ENCODE measurements around the gene EIF4B. TPM values are rescaled to one million over a fixed set of nuclear protein-coding genes. Genes with fewer than 3 reads are reported as not detected.

Gene EIF4B, protein sequence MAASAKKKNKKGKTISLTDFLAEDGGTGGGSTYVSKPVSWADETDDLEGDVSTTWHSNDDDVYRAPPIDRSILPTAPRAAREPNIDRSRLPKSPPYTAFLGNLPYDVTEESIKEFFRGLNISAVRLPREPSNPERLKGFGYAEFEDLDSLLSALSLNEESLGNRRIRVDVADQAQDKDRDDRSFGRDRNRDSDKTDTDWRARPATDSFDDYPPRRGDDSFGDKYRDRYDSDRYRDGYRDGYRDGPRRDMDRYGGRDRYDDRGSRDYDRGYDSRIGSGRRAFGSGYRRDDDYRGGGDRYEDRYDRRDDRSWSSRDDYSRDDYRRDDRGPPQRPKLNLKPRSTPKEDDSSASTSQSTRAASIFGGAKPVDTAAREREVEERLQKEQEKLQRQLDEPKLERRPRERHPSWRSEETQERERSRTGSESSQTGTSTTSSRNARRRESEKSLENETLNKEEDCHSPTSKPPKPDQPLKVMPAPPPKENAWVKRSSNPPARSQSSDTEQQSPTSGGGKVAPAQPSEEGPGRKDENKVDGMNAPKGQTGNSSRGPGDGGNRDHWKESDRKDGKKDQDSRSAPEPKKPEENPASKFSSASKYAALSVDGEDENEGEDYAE
- 100 to 1,000 TPM; 264 to 382 TPM for total RNA-seq

DNA sequence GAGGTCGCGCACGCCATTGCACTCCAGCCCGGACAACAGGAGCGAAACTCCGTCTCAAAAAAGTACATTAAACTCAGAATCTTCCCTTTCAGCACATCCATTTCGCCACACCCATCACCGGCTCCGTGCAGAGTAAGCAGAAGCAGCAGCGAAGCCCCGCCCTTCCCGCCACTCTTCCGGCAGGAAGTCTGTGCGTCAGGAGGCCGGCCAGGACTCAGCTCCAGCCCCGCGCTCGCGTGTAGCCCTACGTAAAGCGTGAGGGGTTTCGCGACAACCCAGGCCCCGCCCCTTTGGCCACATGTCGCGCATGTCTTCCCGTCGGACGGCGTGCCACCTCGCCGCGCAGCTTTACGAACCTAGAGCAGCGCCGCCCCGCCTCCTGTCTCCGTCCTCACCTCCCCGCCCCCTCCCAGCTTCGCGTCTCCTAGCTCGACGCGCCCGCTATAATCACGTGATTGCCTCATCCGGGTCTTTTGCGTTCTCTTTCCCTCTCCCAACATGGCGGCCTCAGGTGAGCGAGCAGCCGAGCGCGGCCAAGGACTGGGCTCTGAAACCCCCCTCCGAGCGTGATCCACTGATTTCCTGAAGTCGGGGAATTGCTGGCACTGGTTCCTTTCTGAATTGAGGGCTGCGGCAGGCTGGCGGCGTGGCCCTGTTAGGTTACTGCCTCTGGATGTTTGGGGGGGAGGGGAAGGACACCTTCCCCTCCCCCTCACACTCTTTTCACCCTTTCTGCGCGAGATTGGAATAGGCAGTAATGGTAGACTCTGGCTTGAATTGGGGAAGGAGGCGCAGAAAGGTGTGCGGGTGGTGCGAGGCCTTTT, at the start of gene EIF4B:
Gene EIF4B (plus strand): TSS at position 471 of the 824 bp plus-strand sequence. CDS start 28 bp downstream, at position 499.
- CTCF ChIA-PET, result interaction anchor here (0.6 to 2.4 kb wide), 12 partner anchors 9 to 1210 kb away, joined by 3 to 11 read pairs (median 4); partner anchors contain the start of gene SP1
- Mint-ChIP-seq H3K4me3 (peak within 1 kb of the TSS; percentile 83), H3K36me3 (peaks cover 31% of the 10 kb centered on the region), H3K27me3 (no peaks in the 10 kb centered on the region), H3K4me1 (peaks cover 46% of the 10 kb centered on the region), H3K27ac (peak within 1 kb of the TSS; percentile 95), H3K9me3 (ENCODE audit: low read depth) (no peaks in the 10 kb centered on the region)
- peak; percentile 96 for ATAC-seq
- DNase-seq, result peak; percentile 100

DNA sequence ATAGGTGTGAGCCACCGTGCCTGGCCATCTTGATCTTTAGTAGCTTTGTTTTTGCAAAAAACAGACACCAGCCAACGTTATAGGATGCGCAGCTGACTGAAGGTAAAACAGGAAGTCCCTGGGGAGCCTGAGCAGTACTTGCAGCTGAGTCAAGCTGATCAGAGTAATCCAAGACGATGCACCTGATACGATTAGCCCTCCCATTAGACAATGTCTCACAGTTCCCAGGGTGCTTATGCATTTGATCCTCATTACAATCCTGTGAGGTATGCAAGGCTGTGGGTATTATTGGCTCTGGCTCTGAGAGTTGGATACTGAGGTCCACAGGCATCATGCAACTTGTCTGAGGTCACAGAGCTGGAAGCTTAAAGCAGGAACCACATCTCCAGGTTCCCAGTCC, 49.3 kb upstream of the EIF4B start:
- Mint-ChIP-seq H3K27me3 (peaks cover 4% of the 10 kb centered on the region), H3K4me1 (peaks cover 3% of the 10 kb centered on the region), H3K4me3 (no peak overlapping the region), H3K36me3 (no peaks in the 10 kb centered on the region), H3K27ac (no peak overlapping the region), H3K9me3 (ENCODE audit: low read depth) (no peaks in the 10 kb centered on the region)
- no peak for ATAC-seq
- CTCF ChIA-PET, result interaction anchor here (0.8 to 2.5 kb wide), 6 partner anchors 10 to 86 kb away, joined by 3 to 18 read pairs (median 4); no protein-coding TSS in a partner anchor
- DNase-seq, result no peak

DNA sequence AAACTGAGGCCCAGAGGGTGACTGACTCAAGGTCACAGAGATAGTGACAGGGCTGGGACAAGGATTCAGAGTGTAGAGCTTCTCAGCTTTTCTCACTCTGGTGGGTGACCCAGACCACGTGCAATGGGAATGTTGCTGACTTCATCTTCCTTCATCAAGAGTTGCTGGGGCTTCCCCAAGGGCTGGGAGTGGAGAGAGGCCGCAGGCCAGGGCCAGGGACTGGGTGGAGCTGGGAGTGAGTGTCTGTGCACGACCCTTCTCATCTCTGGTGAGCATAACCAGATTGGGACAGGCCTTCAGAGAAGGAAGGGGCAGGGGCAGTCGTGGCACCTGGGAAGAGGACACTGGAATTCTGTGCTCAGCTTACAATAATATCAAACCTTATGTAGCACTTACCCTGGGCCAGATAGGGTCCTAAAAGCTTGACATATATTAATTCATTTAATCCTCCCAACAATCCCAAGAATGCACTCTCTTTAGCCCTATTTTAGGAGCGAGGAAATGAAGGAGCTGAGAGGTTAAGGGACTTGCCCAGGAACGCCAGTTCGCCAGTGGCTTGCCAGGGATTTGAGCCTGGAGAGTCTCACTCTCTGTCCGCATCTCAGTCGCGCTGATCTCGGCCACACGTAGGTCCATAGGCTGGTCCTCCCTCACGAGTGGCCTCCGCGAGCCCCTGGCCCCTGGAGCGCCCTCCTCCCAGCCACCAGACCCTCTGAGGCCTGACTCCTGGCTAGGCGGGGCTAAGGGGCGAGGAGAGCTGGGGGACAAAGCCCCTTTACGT, 41.5 kb upstream of the EIF4B start:
- Mint-ChIP-seq H3K27ac (no peak overlapping the region), H3K4me3 (no peak overlapping the region), H3K36me3 (no peaks in the 10 kb centered on the region), H3K4me1 (no peaks in the 10 kb centered on the region), H3K27me3 (peaks cover 27% of the 10 kb centered on the region), H3K9me3 (ENCODE audit: low read depth) (no peaks in the 10 kb centered on the region)
- DNase-seq, result no peak
- CTCF ChIA-PET, result interaction anchor here (0.9 to 1.8 kb wide), 3 partner anchors 15 to 85 kb away, joined by 4 to 8 read pairs (median 5); no protein-coding TSS in a partner anchor
- no peak for ATAC-seq

DNA sequence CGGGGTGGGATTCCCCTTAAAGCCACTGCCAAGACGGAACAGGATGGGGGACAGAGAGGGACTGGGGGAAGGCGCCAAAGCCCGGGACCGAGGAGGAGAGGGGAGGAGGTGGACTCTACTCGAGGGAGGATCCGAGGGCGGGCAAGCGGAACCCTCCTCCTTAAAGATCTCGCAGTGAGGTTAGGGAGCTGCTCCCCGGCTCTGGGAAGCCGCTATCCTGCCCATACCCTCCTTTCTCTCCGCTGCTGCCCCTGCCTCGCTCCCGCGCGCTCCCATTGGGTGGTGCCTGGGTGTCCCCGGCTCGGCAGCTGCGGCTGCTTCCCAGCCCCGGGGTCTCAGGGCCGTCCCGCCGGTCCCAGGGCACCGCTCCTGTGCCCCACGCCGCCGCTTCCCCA, 40.9 kb upstream of the EIF4B start:
- Mint-ChIP-seq H3K36me3 (no peaks in the 10 kb centered on the region), H3K9me3 (ENCODE audit: low read depth) (no peaks in the 10 kb centered on the region), H3K4me1 (no peaks in the 10 kb centered on the region), H3K4me3 (no peak overlapping the region), H3K27ac (no peak overlapping the region), H3K27me3 (peaks cover 27% of the 10 kb centered on the region)
- CTCF ChIA-PET, result interaction anchor here (0.9 to 1.8 kb wide), 3 partner anchors 14 to 85 kb away, joined by 4 to 8 read pairs (median 5); no protein-coding TSS in a partner anchor
- ATAC-seq (no peak), DNase-seq (no peak)

DNA sequence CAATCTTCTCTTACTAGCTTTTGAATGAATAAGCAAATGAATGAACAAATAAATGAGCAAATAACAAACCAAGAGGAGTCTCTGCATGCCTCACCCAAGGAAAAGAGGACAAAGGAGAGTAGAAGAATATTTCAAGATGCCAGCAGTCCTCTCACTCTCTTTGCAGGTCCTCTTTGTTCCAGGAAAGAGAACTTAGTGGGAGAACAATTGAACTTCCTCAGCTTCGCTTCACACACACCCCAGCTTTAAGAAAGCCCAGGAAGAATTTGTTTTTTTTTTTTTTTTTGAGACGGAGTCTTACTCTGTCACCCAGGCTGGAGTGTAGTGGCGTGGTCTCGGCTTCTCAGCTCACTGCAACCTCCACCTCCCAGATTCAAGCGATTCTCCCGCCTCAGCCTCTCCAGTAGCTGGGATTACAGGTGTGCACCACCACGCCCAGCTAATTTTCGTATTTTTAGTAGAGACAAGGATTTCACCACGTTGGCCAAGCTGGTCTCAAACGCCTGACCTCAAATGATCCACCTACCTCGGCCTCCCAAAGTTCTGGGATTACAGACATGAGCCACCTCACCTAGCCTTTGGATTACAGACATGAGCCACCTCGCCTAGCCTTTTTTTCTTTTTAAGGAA, 37.0 kb upstream of the EIF4B start:
- peaks cover 15% of the 10 kb centered on the region for H3K27me3 Mint-ChIP-seq
- no peak for ATAC-seq
- no peak overlapping the region for H3K27ac Mint-ChIP-seq
- H3K36me3 Mint-ChIP-seq, result no peaks in the 10 kb centered on the region
- no peaks in the 10 kb centered on the region for H3K9me3 Mint-ChIP-seq (ENCODE audit: low read depth)
- peaks cover 4% of the 10 kb centered on the region for H3K4me1 Mint-ChIP-seq
- CTCF ChIA-PET, result interaction anchor here (0.8 to 6.3 kb wide), 3 partner anchors 10 to 85 kb away, joined by 3 to 31 read pairs (median 6); no protein-coding TSS in a partner anchor
- DNase-seq, result no peak
- H3K4me3 Mint-ChIP-seq, result no peak overlapping the region

DNA sequence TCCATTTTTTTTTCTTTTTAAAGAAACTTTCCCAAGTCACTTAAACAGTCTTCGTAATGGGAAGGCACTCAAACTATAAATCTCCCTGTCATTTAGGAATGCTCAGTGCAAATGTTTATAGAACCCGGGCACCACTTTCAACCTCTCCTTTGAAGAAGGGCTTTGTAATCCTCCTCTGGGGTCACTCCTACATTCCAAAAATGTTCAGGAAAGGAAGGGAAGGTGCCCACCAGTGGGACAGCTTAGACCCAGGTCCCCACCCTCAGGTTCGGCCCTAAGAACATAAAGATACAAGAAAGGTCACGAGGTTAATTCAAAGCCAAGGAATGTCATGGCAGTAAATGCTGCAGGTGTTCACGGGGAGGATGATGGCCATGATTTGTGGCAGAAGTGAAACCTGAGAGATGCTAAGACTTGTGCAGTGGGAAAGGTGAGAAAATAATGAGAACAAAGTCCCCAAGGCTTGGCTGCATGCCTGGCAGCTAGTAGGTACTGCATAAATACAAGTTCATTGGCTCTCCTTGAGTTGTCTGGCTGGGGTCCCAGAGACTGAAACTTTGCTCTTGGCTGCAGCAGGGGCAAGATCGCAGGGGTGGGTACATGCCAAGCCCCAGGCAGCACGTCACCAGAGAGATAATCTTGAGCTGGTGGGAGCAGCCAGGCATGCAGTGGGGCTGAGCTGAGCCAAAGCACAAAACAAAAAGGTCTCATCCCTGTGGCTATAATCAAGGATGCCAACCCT, 36.3 kb upstream of the EIF4B start:
- no peak for DNase-seq
- H3K27ac Mint-ChIP-seq, result no peak overlapping the region
- H3K27me3 Mint-ChIP-seq, result peaks cover 12% of the 10 kb centered on the region
- H3K4me1 Mint-ChIP-seq, result peaks cover 4% of the 10 kb centered on the region
- no peaks in the 10 kb centered on the region for H3K9me3 Mint-ChIP-seq (ENCODE audit: low read depth)
- CTCF ChIA-PET, result interaction anchor here (0.8 to 6.3 kb wide), 3 partner anchors 10 to 85 kb away, joined by 3 to 31 read pairs (median 6); no protein-coding TSS in a partner anchor
- no peak overlapping the region for H3K4me3 Mint-ChIP-seq
- no peak for ATAC-seq
- H3K36me3 Mint-ChIP-seq, result no peaks in the 10 kb centered on the region

DNA sequence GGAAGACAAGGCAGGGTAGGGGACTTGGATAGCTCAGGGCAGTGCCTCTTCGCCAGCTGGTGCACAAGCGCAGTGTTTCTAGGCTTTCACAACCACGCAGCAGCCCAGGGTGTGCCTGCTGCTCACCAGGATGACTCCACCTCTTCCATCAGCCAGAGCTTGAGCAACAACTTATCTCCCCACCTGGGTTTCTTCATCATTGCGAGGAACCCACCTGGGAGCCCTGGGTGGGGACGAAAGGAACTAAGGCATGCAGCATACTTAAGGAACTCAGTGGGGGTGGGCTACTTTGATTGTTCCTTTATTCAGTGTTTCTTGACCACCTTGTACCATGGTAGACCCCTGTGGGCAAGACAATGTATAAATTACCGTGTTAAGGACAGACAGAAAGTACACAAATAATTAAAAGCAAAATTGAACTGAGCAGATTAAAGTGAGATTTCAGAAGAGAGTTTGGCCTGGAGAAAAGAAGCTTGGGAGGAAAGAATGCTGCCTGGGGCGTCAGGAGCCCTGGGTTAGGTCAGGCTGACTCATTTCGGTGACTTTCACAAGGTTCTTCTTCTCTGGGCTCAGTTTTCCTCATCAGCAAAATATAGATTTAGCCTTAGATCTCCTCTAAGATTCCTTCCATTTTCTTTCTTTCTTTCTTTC, 34.5 kb upstream of the EIF4B start:
- Mint-ChIP-seq H3K4me1 (peaks cover 4% of the 10 kb centered on the region), H3K36me3 (no peaks in the 10 kb centered on the region), H3K27ac (no peak overlapping the region), H3K9me3 (ENCODE audit: low read depth) (no peaks in the 10 kb centered on the region), H3K4me3 (no peak overlapping the region), H3K27me3 (peaks cover 15% of the 10 kb centered on the region)
- DNase-seq (no peak), ATAC-seq (no peak)
- CTCF ChIA-PET, result interaction anchor here (1.5 to 6.3 kb wide), 2 partner anchors 14 to 87 kb away, joined by 4 to 31 read pairs; no protein-coding TSS in a partner anchor

DNA sequence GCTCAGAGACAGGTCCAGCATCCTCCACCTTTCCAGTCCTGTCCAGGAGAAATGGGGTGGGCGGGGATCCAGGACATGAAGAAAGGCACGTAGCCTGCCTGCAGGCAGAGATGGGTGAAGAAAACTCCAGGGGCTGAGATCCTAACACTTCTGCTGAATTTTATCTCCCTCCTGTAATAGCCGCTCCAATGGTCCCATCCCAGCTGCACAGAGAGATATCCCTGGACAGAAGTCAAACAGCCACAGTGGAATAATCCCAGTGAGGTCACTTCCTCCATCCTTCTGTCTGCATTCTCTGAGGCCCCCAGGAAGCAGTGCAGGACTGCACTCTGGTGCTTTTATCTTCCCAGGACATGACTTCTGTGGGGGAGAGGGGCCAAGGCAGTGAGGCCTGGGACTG, 31.1 kb upstream of the EIF4B start:
- Mint-ChIP-seq H3K9me3 (ENCODE audit: low read depth) (no peaks in the 10 kb centered on the region), H3K4me3 (no peak overlapping the region), H3K36me3 (no peaks in the 10 kb centered on the region), H3K27me3 (peaks cover 22% of the 10 kb centered on the region), H3K27ac (no peak overlapping the region), H3K4me1 (peaks cover 4% of the 10 kb centered on the region)
- DNase-seq, result no peak
- no peak for ATAC-seq
- CTCF ChIA-PET, result no interaction called here

DNA sequence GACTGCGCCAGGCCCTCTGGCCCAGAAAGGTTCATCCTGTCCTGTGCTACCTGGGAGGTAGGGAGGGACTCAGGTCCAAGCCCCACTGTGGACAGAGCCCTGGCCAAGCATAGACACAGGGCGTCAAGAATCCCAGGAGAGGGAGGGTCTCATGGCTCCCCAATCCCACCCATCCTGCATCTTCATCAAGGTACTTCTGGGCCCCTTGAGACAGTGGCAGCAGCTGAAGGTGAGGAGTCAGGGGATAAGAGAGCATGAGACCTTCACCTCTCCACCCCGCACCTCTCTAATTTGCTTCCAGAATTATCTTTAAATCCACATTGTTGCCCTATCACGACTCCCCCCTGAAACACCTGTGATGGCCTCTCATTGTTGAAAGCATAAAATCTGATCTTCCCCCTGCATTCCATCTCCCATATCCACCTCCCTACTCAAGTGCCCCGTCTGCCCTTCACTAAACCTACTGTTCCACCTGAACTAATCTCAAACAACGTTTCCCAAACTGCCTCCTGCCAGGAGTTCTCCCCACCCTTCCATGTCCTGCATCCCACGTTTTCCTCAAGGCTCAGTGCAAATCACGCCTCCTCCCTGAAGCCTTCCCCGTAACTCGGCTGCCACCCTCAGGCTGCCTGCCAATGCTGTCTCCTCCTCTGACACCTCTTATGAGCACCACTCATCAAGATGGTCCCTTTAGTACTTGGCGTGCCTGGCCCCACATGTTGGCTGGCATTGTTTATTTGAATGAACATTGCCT, 30.3 kb upstream of the EIF4B start:
- Mint-ChIP-seq H3K9me3 (ENCODE audit: low read depth) (no peaks in the 10 kb centered on the region), H3K27ac (no peak overlapping the region), H3K27me3 (peaks cover 28% of the 10 kb centered on the region), H3K4me1 (peaks cover 4% of the 10 kb centered on the region), H3K4me3 (no peak overlapping the region), H3K36me3 (no peaks in the 10 kb centered on the region)
- ATAC-seq (no peak), DNase-seq (no peak)
- CTCF ChIA-PET, result no interaction called here

DNA sequence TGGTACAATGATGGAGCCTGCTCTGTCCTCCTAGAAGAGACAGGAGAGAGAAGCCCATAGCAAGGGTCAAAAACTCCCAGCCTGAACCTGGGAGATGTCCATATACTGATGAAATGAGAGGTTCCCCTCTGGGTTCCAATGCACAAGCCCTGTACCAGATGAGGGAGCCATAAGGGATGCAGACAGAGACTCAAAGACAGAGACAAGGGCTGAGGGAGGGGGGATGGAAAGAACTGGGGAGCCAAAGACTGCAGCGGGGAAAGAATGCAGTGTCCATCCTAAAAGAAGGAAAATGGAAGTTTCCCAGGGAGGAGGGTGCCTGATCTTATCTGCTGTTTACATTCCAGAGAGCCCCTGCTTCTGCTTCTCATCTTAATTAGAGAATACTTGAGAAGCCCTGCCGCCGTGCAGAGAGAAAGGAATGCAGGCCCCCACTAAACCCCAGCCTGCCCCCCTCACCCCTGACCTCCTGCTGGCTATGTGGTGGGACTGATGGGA, 29.6 kb upstream of the EIF4B start:
- H3K4me3 Mint-ChIP-seq, result no peak overlapping the region
- ATAC-seq (no peak), DNase-seq (no peak)
- no peak overlapping the region for H3K27ac Mint-ChIP-seq
- CTCF ChIA-PET, result interaction anchor here (11.8 kb wide), 1 partner anchor 95 kb away, joined by 367 read pairs; no protein-coding TSS in a partner anchor
- peaks cover 28% of the 10 kb centered on the region for H3K27me3 Mint-ChIP-seq
- H3K9me3 Mint-ChIP-seq (ENCODE audit: low read depth), result no peaks in the 10 kb centered on the region
- no peaks in the 10 kb centered on the region for H3K36me3 Mint-ChIP-seq
- H3K4me1 Mint-ChIP-seq, result peaks cover 4% of the 10 kb centered on the region

Data from activated CD8-positive, alpha-beta memory T cell treated with anti-CD3 and anti-CD28 coated beads, Interleukin-2, amount 10 ng/mL, durations not matched to agents 7 days and 5 days (primary cell).